Mammary epithelial cell (primary cell): ENCODE data around the gene EIF2AK3.

Experiments
- EZH2 ChIP-seq: IDR thresholded peaks from 2 replicates; pipeline ENCODE4 v1.6.1; 2012; ENCODE audit warnings: low read length, inconsistent platforms, borderline replicate concordance
- TF ChIP-seq, protein P1 (sequence below), 2 donors: IDR thresholded peaks in 1 of 2; conservative IDR thresholded peaks in 1 of 2; 2 replicates each; pipeline ENCODE4 v1.5.1; 2011 to 2012; ENCODE audit warnings: inconsistent platforms in 2 of 2, low read length in 2 of 2, mild to moderate bottlenecking in 2 of 2, control low read depth in 1 of 2, low read depth in 1 of 2; ENCODE audit not compliant: insufficient read depth in 1 of 2; ENCODE audit errors: extremely low read depth in 1 of 2

DNA sequence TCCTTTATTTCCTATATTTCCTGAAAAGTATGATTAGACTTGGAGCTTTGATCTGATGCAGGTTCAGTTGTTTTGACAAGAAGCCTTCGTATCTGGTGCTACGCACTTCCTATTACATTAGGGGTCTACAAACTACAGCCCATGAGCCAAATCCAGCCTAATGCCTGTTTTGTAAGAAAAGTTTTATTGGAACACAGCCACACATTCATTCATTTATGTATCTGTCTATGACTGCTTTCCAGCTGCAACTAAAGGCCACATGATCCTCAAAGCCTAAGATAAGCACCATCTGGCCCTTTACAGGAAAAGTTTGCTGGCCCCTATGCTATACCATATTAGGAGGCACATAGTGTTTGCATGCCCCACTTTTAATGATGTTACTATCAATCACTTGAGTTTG is 26.0 kb downstream of the EIF2AK3 start:
- TF ChIP-seq, protein P1, sequence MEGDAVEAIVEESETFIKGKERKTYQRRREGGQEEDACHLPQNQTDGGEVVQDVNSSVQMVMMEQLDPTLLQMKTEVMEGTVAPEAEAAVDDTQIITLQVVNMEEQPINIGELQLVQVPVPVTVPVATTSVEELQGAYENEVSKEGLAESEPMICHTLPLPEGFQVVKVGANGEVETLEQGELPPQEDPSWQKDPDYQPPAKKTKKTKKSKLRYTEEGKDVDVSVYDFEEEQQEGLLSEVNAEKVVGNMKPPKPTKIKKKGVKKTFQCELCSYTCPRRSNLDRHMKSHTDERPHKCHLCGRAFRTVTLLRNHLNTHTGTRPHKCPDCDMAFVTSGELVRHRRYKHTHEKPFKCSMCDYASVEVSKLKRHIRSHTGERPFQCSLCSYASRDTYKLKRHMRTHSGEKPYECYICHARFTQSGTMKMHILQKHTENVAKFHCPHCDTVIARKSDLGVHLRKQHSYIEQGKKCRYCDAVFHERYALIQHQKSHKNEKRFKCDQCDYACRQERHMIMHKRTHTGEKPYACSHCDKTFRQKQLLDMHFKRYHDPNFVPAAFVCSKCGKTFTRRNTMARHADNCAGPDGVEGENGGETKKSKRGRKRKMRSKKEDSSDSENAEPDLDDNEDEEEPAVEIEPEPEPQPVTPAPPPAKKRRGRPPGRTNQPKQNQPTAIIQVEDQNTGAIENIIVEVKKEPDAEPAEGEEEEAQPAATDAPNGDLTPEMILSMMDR (conservative IDR thresholded peaks at IDR 0.05 in 1 of 2, IDR thresholded peaks at IDR 0.05 in 1 of 2; ENCODE audit: extremely low read depth in 1 of 2, insufficient read depth in 1 of 2, low read depth in 1 of 2, low read length in 2 of 2): no peak
- TF ChIP-seq EZH2: no peak
